LNCaP clone FGC (cell line): ENCODE data around the gene GLB1L.

Experiments used
- DNase-seq: peaks from one replicate; pipeline ENCODE4 v3.0.0-alpha.2; 2011; ENCODE audit warnings: low read depth
- H3K4me3 ChIP-seq: 2 replicates; pipeline ENCODE4 v1.5.1; 2011; ENCODE audit warnings: mild to moderate bottlenecking, low read depth, low read length, control low read depth
- CTCF ChIP-seq: IDR thresholded peaks from 2 replicates; pipeline ENCODE4 v1.5.1; 2012; ENCODE audit warnings: mild to moderate bottlenecking; ENCODE audit not compliant: control insufficient read depth, insufficient read depth; ENCODE audit errors: extremely low read depth

GLB1L gene

GRCh38 chr2:219272995-219273394 lies 27.8 kb upstream of the GLB1L start:
- H3K4me3 ChIP-seq, result no peak overlapping the region
- TF ChIP-seq CTCF, result no peak

DNA sequence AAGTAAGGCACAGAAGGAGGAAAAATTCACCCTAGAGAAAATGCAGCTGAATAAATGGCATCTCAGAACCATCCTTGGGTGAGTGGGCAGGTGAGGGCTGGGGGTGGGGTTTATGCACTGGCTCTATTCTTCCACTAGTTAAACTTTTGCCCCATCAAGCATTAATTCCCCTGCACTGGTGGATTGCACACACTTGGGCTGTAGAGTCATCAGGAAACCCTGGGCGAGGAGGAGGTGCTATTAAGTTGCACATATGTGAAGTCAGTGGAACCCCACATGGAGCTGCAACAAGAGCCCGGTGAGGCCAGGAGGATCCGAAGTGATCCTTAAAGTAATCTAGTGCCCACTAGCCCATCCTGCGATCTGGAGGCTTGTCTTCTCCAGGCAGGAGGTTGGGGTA lies 27.1 kb upstream of the GLB1L start:
- H3K4me3 ChIP-seq, result no peak overlapping the region
- no peak for DNase-seq
- TF ChIP-seq CTCF, result no peak

More at GRCh38 chr2:219272995-219273394, 27.8 kb upstream of the GLB1L start:
- no peak for DNase-seq

GRCh38 chr2:219271021-219271420 lies 25.8 kb upstream of the GLB1L start:
- no peak for TF ChIP-seq CTCF
- H3K4me3 ChIP-seq, result no peak overlapping the region
- DNase-seq, result no peak

GRCh38 chr2:219270055-219270372 lies 24.8 kb upstream of the GLB1L start:
- no peak overlapping the region for H3K4me3 ChIP-seq
- DNase-seq, result no peak
- TF ChIP-seq CTCF, result no peak

DNA sequence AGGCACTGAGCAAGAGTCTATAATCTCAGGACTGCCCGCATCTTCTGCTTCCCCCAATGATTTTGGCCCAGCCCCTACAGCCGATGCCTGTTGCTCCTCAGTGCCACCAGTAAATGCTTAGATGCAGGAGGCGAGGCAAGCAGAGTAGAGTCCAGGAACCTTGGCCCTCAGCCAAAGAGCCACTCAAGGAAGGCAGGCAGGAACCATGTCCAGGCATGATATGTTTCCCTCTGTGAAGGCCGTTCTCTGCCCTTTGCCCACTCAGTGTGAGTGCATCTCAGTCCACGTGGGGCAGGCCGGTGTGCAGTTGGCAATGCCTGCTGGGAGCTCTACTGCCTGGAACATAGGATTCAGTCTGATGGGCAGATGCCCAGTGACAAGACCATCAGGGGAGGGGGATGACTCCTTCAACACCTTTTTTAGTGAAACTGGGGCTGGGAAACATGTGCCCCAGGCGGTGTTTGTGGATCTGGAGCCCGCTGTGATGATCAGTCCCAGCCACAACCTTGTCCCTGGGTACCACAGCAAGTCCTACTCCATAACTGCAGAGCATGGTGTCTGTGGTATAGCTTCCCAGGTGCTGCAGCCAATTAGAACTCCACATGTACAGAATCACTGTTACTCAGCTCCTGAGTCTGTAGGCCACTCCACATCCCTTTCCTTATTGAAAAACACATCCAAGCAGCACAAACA lies 24.3 kb upstream of the GLB1L start:
- no peak for TF ChIP-seq CTCF
- no peak overlapping the region for H3K4me3 ChIP-seq
- DNase-seq, result no peak

- no peak overlapping the region for H3K4me3 ChIP-seq
- no peak for TF ChIP-seq CTCF
- DNase-seq, result no peak
These were observed 23.1 kb upstream of the GLB1L start for GRCh38 chr2:219268294-219268693.

DNA sequence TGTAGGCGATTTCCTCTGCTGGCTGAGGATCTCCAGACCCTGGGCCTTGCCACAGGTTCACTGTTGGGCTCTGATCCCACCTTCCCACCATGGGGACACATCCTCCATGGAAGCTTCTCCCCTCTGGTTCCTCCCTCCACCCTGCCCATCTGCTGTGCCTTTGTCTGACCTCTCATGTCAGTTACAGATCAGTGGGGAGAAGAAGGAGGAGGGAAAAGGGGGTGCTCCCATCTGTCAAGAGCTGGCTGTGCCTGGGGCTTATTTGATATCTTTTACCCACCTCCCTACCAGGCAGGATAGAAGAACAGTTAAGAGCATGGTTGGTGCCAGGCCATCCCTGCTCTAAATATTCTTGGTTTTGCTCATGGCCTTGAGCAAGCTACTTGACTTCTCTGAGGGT lies 21.6 kb upstream of the GLB1L start:
- H3K4me3 ChIP-seq, result no peak overlapping the region
- TF ChIP-seq CTCF, result no peak
- DNase-seq, result no peak
